ENCODE results near the gene BAHCC1. TPM values are rescaled to one million over a fixed set of nuclear protein-coding genes. Genes with fewer than 3 reads are reported as not detected.

Gene BAHCC1
- total and polyA plus RNA-seq, 9 of the 15 experiments (the other 6 are each of a cell fraction or from before 2014, with no cell fraction given), result 0.14 to 26.9 (median 5.0) TPM

- TF ChIP-seq NONO (IDR thresholded peaks at IDR 0.05; ENCODE audit: low read depth in 2 of 2, low read length in 1 of 2) (peak; percentile 47 to 66; a peak in 2 of 4 replicates), TEAD2 (tag; IDR thresholded peaks at IDR 0.05) (no peak), ARID4B (CRISPR knock-in tag; IDR thresholded peaks at IDR 0.05) (peak; percentile 68), NKRF (IDR thresholded peaks at IDR 0.05; ENCODE audit: borderline replicate concordance) (no peak), ZNF274 (IDR thresholded peaks at IDR 0.05; ENCODE audit: borderline replicate concordance, low read depth, low read length) (no peak), HINFP (tag; conservative IDR thresholded peaks at IDR 0.05; ENCODE audit: low read depth) (no peak), NEUROD1 (IDR thresholded peaks at IDR 0.05; ENCODE audit: borderline replicate concordance, low read depth, low read length, partially characterized antibody) (no peak), CLOCK (CRISPR knock-in tag; IDR thresholded peaks at IDR 0.05; ENCODE audit: borderline replicate concordance) (no peak), NFE2 (IDR thresholded peaks at IDR 0.05; ENCODE audit: low read depth) (no peak), HCFC1 (IDR thresholded peaks at IDR 0.05; ENCODE audit: low read depth, low read length) (no peak), SREBF1 (IDR thresholded peaks at IDR 0.05; ENCODE audit: borderline replicate concordance, low read depth, low read length) (no peak), ATF2 (CRISPR knock-in tag; IDR thresholded peaks at IDR 0.05) (no peak), SMC3 (conservative IDR thresholded peaks at IDR 0.05; ENCODE audit: insufficient read depth, low read depth, low read length) (no peak), ZNF347 (CRISPR knock-in tag; IDR thresholded peaks at IDR 0.05; ENCODE audit: low read depth) (no peak)
These were observed 92.4 kb downstream of the BAHCC1 start (continued) for GRCh38 chr17:81487487-81488275.
